ENCODE data around the gene SIK2. TPM values are rescaled to one million over a fixed set of nuclear protein-coding genes. Genes with fewer than 3 reads are reported as not detected.

The SIK2 gene
- total RNA-seq, 2 donors from 2014 or later, result 8.1 to 9.6 TPM

DNA sequence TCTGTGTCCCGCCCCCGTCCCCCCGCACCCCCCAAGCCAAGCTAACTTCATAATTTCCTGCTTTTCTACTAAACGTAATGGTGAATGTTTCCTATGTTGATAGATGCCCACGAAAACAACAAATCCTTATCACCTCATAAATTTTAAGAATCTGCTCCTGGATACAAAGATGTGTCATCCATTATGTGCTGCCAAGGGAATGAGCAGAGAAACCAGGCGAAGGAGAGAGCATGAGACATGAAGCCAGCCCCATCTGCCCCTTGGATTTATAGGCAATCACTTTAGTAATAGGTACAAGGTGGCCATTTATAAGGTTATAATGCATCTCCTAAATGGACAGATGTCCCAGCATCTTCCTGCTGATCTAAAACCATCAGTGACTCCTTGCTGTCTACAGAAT is 31.5 kb upstream of the SIK2 start:
- peaks cover 4% of the 10 kb centered on the region for H3K36me3 Mint-ChIP-seq (ENCODE audit: low read depth)
- DNase-seq (no peak), ATAC-seq (no peak)
- H3K27ac Mint-ChIP-seq, result no peak overlapping the region
- no peaks in the 10 kb centered on the region for H3K9me3 ChIP-seq (ENCODE audit: control insufficient read depth, low read length, poor library complexity, severe bottlenecking)
- peaks cover 39% of the 10 kb centered on the region for H3K27me3 Mint-ChIP-seq
- H3K4me3 Mint-ChIP-seq, result no peak overlapping the region
- peaks cover 6% of the 10 kb centered on the region for H3K4me1 Mint-ChIP-seq

DNA sequence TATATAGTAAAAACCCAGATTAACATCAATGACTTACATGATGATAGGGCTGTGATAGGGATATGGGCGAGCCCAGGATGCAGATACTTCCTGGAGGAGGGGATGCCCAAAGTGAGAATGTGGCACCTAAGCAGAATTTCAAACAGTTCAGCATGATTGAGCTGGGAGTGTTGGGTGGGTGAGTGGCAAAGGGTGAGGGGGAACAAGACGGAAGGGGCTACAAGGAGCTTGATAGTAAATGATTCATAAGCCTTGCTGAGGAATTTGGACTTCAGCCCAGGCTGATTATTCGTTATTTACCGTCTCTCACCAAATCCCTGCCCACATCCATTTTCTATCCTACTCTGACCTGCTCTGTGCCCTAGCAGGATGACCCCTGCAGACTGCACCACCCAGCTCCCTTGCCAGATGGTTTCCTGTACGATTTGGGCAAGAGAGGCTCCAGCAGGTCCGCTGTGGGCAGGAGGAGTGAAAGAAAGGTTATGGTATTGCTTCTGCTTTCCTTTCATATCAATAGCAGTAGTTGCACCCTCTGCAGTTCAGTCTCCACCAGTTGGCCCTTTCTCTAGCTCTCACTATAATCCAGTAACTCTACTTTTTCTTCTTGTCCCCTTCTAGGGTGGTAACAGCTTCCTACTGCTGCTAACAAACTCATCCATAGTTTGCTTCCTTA is 30.3 kb upstream of the SIK2 start:
- ATAC-seq, result no peak
- DNase-seq, result no peak

DNA sequence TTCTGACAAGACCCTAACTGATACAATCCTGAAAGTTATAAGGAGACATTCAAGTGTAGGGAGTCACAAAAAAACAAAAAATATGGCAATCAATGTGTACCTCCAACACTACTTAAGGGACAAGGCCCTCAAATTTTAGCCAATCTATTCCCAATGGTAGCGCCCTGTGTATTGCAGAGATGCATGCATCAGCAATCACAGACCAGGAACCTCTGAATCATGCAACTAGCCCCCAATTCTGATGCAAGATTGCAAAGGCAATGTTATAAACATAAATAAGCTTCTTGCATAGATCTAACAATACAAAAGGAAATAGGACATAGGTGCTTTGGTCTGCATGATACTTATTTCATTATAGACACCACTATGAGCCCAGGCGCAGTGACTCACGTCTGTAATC is 29.7 kb upstream of the SIK2 start:
- no peak for DNase-seq
- H3K27me3 Mint-ChIP-seq, result peaks cover 39% of the 10 kb centered on the region
- no peak overlapping the region for H3K4me3 Mint-ChIP-seq
- H3K36me3 Mint-ChIP-seq (ENCODE audit: low read depth), result peaks cover 4% of the 10 kb centered on the region
- H3K27ac Mint-ChIP-seq, result no peak overlapping the region
- H3K4me1 Mint-ChIP-seq, result peaks cover 6% of the 10 kb centered on the region
- no peaks in the 10 kb centered on the region for H3K9me3 ChIP-seq (ENCODE audit: control insufficient read depth, low read length, poor library complexity, severe bottlenecking)
- ATAC-seq, result no peak

More for the DNA sequence above, 30.3 kb upstream of the SIK2 start:
- peaks cover 6% of the 10 kb centered on the region for H3K4me1 Mint-ChIP-seq
- no peak overlapping the region for H3K27ac Mint-ChIP-seq
- no peak overlapping the region for H3K4me3 Mint-ChIP-seq
- no peaks in the 10 kb centered on the region for H3K9me3 ChIP-seq (ENCODE audit: control insufficient read depth, low read length, poor library complexity, severe bottlenecking)
- peaks cover 4% of the 10 kb centered on the region for H3K36me3 Mint-ChIP-seq (ENCODE audit: low read depth)
- H3K27me3 Mint-ChIP-seq, result peaks cover 39% of the 10 kb centered on the region

DNA sequence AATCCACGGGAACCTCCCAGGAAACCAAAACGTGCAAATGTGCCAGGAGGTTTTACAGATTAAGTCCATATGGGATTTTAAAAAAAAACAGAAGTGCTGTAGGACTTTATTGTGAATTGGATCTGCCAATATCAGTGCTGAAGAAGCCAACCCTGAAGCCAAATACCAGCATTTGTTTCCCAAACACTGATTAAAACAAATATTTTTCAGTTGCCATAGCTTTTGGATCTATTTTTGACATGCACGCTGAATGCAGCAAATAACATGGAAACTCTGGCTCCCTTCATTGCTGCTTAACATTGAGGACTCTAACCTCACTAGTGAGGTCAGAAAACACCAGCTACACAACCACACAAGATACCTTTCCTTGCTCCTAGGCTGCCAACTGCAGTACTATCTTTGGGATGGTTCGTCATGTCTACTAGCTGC is 28.4 kb upstream of the SIK2 start:
- no peaks in the 10 kb centered on the region for H3K9me3 ChIP-seq (ENCODE audit: control insufficient read depth, low read length, poor library complexity, severe bottlenecking)
- H3K4me3 Mint-ChIP-seq, result no peak overlapping the region
- H3K4me1 Mint-ChIP-seq, result peaks cover 6% of the 10 kb centered on the region
- ATAC-seq (no peak), DNase-seq (no peak)
- peaks cover 4% of the 10 kb centered on the region for H3K36me3 Mint-ChIP-seq (ENCODE audit: low read depth)
- peaks cover 39% of the 10 kb centered on the region for H3K27me3 Mint-ChIP-seq
- no peak overlapping the region for H3K27ac Mint-ChIP-seq

DNA sequence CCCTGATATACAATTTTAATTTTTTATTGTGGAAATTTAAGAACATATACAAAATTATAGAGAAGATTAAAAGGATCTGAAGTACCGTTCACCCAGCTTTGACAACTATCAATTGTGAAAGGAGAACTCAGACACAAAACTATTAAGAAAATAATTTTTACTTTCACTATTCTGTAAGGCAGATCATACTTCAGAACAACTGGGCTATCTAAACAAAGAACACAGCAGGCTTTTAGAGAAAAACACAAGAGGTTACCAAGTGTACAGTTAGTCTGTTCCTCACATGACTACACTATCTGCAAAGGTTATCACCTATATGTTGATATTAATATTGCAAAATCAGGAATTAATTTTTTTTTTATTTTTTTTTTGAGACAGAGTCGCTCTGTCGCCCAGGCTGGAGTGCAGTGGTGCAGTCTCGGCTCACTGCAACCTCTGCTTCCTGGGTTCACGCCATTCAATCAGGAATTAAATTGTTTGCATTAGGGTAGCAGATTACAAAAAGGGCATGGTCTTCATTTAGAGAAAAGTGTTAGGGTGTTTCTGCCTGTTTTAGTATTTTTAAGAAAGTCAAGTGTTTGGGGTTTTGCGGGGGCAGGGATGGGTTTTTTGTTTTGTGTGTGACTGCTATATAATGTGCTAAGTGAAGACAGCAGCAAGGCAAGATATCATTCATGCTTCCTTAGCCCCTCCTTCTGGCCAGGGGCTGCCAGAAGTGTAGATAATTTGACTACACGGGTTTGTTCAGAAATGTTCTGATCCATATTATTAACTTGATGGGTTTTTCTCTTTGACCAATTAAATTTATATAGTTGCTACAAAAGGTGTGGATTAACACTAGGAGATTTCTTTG is 27.6 kb upstream of the SIK2 start:
- no peak overlapping the region for H3K27ac Mint-ChIP-seq
- H3K9me3 ChIP-seq (ENCODE audit: control insufficient read depth, low read length, poor library complexity, severe bottlenecking), result no peaks in the 10 kb centered on the region
- peaks cover 7% of the 10 kb centered on the region for H3K4me1 Mint-ChIP-seq
- peaks cover 39% of the 10 kb centered on the region for H3K27me3 Mint-ChIP-seq
- no peak for DNase-seq
- H3K4me3 Mint-ChIP-seq, result no peak overlapping the region
- ATAC-seq, result no peak
- H3K36me3 Mint-ChIP-seq (ENCODE audit: low read depth), result peaks cover 4% of the 10 kb centered on the region

DNA sequence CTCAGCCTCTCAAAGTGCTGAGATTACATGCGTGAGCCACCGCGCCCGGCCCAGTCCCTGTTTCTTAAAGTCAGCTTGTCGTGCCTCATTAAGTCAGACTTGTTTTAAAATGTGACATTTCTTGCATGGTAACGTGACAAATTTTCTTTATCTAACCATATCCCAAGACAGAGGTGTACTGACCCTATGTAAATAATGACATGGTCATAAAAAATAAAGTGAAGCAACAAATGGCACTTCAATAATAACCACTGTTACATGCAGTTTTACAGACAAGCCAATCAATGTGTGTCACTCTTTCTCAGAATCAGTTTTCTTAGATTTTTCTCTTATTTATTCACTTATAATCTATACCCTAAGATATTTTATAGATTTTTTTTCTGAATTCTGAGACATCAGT is 26.5 kb upstream of the SIK2 start:
- Mint-ChIP-seq H3K36me3 (ENCODE audit: low read depth) (peaks cover 4% of the 10 kb centered on the region), H3K27ac (no peak overlapping the region), H3K4me1 (peaks cover 8% of the 10 kb centered on the region), H3K4me3 (no peak overlapping the region), H3K27me3 (peaks cover 28% of the 10 kb centered on the region)
- DNase-seq (no peak), ATAC-seq (no peak)
- no peaks in the 10 kb centered on the region for H3K9me3 ChIP-seq (ENCODE audit: control insufficient read depth, low read length, poor library complexity, severe bottlenecking)

DNA sequence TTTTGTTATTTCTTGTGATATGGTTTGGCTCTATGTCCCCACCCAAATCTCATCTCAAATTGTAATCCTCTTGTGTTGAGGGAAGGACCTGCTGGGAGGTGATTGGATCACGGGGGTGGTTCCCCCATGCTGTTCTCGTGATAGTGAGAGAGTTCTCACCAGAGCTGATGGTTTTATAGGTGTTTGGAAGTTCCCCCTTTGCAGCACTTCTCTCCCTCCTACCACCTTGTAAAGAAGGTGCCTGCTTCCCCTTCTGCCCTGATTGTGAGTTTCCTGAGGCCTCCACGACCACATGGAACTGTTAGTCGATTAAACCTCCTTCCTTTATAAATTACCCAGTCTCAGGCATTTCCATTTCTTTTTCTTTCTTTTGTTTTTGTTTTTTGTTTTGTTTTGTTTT is 24.4 kb upstream of the SIK2 start:
- Mint-ChIP-seq H3K36me3 (ENCODE audit: low read depth) (no peaks in the 10 kb centered on the region), H3K4me3 (no peak overlapping the region), H3K27me3 (peaks cover 8% of the 10 kb centered on the region), H3K4me1 (peaks cover 2% of the 10 kb centered on the region), H3K27ac (no peak overlapping the region)
- no peak for ATAC-seq
- no peak for DNase-seq
- no peaks in the 10 kb centered on the region for H3K9me3 ChIP-seq (ENCODE audit: control insufficient read depth, low read length, poor library complexity, severe bottlenecking)

DNA sequence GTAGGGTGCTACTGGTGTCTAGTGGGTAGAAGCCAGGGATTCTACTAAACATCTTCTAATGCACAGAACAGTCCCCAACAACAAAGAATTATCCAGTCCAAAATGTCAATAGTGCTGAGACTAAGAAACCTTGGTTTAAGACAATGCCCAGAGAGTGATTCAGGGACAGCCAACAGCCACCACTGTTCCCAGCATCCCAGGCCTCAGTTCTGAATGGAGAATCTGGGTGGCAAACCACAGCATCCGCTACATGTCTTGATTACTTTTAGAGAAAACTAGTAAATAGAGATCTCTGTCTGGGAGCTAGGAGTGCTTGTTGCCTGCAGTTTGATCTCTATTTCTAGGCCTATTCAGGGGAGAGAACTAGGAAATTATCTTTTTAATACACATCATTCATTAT is 20.9 kb upstream of the SIK2 start:
- no peak overlapping the region for H3K27ac Mint-ChIP-seq
- H3K27me3 Mint-ChIP-seq, result peaks cover 10% of the 10 kb centered on the region
- H3K36me3 Mint-ChIP-seq (ENCODE audit: low read depth), result no peaks in the 10 kb centered on the region
- H3K4me3 Mint-ChIP-seq, result no peak overlapping the region
- peaks cover 2% of the 10 kb centered on the region for H3K4me1 Mint-ChIP-seq
- H3K9me3 ChIP-seq (ENCODE audit: control insufficient read depth, low read length, poor library complexity, severe bottlenecking), result no peaks in the 10 kb centered on the region
- ATAC-seq, result no peak
- DNase-seq, result no peak

DNA sequence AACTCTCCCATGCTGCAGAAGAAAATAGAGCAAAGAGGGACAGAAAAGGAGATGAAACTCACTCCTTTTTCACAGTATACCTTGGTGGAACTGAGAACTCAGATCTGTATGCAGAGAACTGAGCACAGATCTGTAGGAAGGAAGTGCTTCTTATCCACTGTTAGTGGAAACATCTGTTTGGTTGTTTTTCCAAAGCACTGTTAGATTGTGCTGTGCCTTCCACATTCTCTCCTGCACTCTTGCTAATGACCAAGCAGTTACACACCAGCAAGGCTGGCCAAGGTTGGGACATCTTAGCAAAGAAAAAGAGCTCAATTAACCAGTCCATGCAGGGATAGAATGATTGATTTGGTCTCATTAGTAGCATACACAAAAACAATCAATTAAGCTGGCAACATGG is 20.1 kb upstream of the SIK2 start:
- Mint-ChIP-seq H3K27ac (no peak overlapping the region), H3K4me3 (no peak overlapping the region), H3K4me1 (peaks cover 2% of the 10 kb centered on the region), H3K36me3 (ENCODE audit: low read depth) (no peaks in the 10 kb centered on the region), H3K27me3 (peaks cover 10% of the 10 kb centered on the region)
- DNase-seq, result no peak
- no peak for ATAC-seq
- H3K9me3 ChIP-seq (ENCODE audit: control insufficient read depth, low read length, poor library complexity, severe bottlenecking), result no peaks in the 10 kb centered on the region

DNA sequence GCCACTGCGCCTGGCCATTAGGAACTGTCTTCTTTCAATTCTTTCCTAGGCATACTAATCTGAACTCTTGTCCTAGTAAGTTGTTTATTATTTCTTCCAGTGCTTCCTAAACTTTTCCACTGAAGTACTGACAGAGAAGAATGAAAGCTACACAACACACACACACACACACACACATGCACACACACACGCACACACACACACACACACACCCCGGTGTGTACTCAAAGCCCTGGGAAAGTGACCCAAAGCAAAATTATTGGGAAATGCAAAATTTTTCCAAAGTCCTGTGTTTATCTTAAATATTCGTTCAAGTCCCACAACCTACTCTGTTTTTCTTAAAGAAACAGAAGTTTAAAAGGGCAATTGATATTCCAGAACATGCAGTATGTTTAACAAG is 19.4 kb upstream of the SIK2 start:
- H3K4me1 Mint-ChIP-seq, result peaks cover 2% of the 10 kb centered on the region
- no peaks in the 10 kb centered on the region for H3K36me3 Mint-ChIP-seq (ENCODE audit: low read depth)
- ATAC-seq (no peak), DNase-seq (no peak)
- no peak overlapping the region for H3K4me3 Mint-ChIP-seq
- H3K27ac Mint-ChIP-seq, result no peak overlapping the region
- peaks cover 10% of the 10 kb centered on the region for H3K27me3 Mint-ChIP-seq
- H3K9me3 ChIP-seq (ENCODE audit: control insufficient read depth, low read length, poor library complexity, severe bottlenecking), result no peaks in the 10 kb centered on the region

DNA sequence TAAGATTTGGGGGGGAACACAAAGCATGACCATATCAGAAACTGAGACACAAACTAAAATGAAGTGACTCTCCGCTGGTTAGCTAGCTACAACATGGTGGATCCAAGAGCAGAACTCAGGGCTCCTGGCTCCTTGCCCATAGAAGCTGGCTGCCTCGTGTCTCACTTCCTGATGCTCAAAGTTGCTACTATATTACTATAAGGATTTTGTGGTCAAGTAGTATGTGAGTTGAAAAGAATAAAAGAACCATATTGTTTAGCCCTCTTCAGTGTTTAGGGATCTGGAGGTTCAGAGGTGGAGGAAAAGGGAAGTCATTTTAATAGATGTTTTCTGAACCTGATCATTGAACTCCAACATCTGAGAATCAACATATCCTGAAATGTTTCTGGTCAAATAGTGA is 16.9 kb upstream of the SIK2 start:
- Mint-ChIP-seq H3K36me3 (ENCODE audit: low read depth) (no peaks in the 10 kb centered on the region), H3K4me1 (no peaks in the 10 kb centered on the region), H3K27me3 (peaks cover 21% of the 10 kb centered on the region), H3K27ac (no peak overlapping the region), H3K4me3 (no peak overlapping the region)
- no peak for DNase-seq
- no peak for ATAC-seq
- no peaks in the 10 kb centered on the region for H3K9me3 ChIP-seq (ENCODE audit: control insufficient read depth, low read length, poor library complexity, severe bottlenecking)

DNA sequence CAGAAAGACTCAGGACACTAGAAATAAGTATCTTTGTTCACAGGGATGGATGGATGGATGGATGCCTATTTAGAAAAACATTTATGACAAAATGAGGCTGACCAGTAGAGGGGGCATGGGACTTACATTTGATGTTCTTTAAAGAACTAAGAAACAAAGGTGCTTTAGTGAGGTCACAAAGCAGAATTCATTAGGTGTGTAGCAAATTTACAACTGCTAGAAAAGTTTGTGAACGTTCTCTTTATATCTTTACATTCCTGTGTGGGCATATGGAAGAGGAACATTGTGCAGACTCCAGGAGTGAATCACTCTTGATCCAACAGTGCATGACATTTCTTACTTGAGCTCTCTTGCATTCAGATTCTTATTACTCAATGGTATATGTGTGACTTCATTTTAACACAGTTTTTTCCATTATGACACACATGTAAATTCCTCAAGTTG is 15.8 kb upstream of the SIK2 start:
- ATAC-seq (peak; percentile 75), DNase-seq (peak in 1 of 3 donors; percentile 26)
- Mint-ChIP-seq H3K27me3 (peaks cover 21% of the 10 kb centered on the region), H3K27ac (no peak overlapping the region), H3K4me3 (no peak overlapping the region), H3K4me1 (no peaks in the 10 kb centered on the region), H3K36me3 (ENCODE audit: low read depth) (no peaks in the 10 kb centered on the region)
- no peaks in the 10 kb centered on the region for H3K9me3 ChIP-seq (ENCODE audit: control insufficient read depth, low read length, poor library complexity, severe bottlenecking)

DNA sequence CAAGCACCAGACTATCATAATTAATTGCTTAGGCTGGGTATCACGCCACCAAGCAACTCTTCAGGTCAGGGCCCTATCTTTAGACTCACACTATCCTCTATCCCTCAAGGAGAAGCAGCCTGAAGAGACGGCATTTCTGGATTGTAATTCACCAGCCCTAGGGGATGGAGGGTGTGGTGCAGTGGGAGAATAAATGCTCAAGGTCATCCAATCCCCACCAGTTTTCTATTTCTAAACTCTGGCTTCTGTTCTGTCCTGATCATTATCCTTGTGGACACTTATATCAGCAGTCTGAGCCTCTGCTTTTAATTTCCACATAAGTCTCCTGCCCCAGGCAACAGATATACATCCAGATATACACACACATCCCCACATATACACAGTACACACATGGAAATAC is 13.1 kb upstream of the SIK2 start:
- H3K36me3 Mint-ChIP-seq (ENCODE audit: low read depth), result no peaks in the 10 kb centered on the region
- H3K27me3 Mint-ChIP-seq, result peaks cover 24% of the 10 kb centered on the region
- ATAC-seq (no peak), DNase-seq (no peak)
- no peak overlapping the region for H3K4me3 Mint-ChIP-seq
- no peaks in the 10 kb centered on the region for H3K9me3 ChIP-seq (ENCODE audit: control insufficient read depth, low read length, poor library complexity, severe bottlenecking)
- H3K4me1 Mint-ChIP-seq, result no peaks in the 10 kb centered on the region
- H3K27ac Mint-ChIP-seq, result no peak overlapping the region
